ENCODE results near the gene ARHGAP10.

The ARHGAP10 gene

GRCh38 chr4:147754037-147754445 is 22.2 kb downstream of the ARHGAP10 start:
- no peak for TF ChIP-seq CTCF (IDR thresholded peaks at IDR 0.05; ENCODE audit: low read depth, low read length)
- DNase-seq (ENCODE audit: low read depth, low spot score), result peak; percentile 92
- in situ Hi-C loops (cut with HindIII; ENCODE audit: low sequenced_read_pairs), result no loop called here
- no peak overlapping the region for H3K4me3 ChIP-seq (ENCODE audit: low read depth, low read length)

- in situ Hi-C loops (cut with HindIII; ENCODE audit: low sequenced_read_pairs), result no loop called here
- DNase-seq (ENCODE audit: low read depth, low spot score), result peak; percentile 45
- no peak overlapping the region for H3K4me3 ChIP-seq (ENCODE audit: low read depth, low read length)
- TF ChIP-seq CTCF (IDR thresholded peaks at IDR 0.05; ENCODE audit: low read depth, low read length), result no peak
Measured at GRCh38 chr4:147755561-147756295, 23.8 kb downstream of the ARHGAP10 start.

GRCh38 chr4:147756417-147756816 is 24.5 kb downstream of the ARHGAP10 start:
- H3K4me3 ChIP-seq (ENCODE audit: low read depth, low read length), result no peak overlapping the region
- in situ Hi-C loops (cut with HindIII; ENCODE audit: low sequenced_read_pairs), result no loop called here
- no peak for TF ChIP-seq CTCF (IDR thresholded peaks at IDR 0.05; ENCODE audit: low read depth, low read length)
- DNase-seq (ENCODE audit: low read depth, low spot score), result no peak

- TF ChIP-seq CTCF (IDR thresholded peaks at IDR 0.05; ENCODE audit: low read depth, low read length), result no peak
- in situ Hi-C loops (cut with HindIII; ENCODE audit: low sequenced_read_pairs), result no loop called here
- H3K4me3 ChIP-seq (ENCODE audit: low read depth, low read length), result no peak overlapping the region
- DNase-seq (ENCODE audit: low read depth, low spot score), result no peak
Measured at GRCh38 chr4:147760176-147760575, 28.3 kb downstream of the ARHGAP10 start.

GRCh38 chr4:147760695-147761094 is 28.8 kb downstream of the ARHGAP10 start:
- TF ChIP-seq CTCF (IDR thresholded peaks at IDR 0.05; ENCODE audit: low read depth, low read length), result no peak
- DNase-seq (ENCODE audit: low read depth, low spot score), result no peak
- in situ Hi-C loops (cut with HindIII; ENCODE audit: low sequenced_read_pairs), result no loop called here
- no peak overlapping the region for H3K4me3 ChIP-seq (ENCODE audit: low read depth, low read length)

- no peak for TF ChIP-seq CTCF (IDR thresholded peaks at IDR 0.05; ENCODE audit: low read depth, low read length)
- DNase-seq (ENCODE audit: low read depth, low spot score), result no peak
- in situ Hi-C loops (cut with HindIII; ENCODE audit: low sequenced_read_pairs), result no loop called here
- H3K4me3 ChIP-seq (ENCODE audit: low read depth, low read length), result no peak overlapping the region
Measured at GRCh38 chr4:147761218-147761883, 29.5 kb downstream of the ARHGAP10 start.
